Breast epithelium (tissue), 4 donors: Measurements from ENCODE around the gene GEN1. TPM values are rescaled to one million over a fixed set of nuclear protein-coding genes. Genes with fewer than 3 reads are reported as not detected.

ENCODE experiments used
- DNase-seq, 2 donors: peaks; one replicate each; pipeline ENCODE4 v3.0.0-alpha.2; 2019; ENCODE audit warnings: low spot score in 2 of 2
- H3K27ac ChIP-seq, 2 donors: fragments of 200-600 bp; sonication (generic) in 1 of 2; one replicate each; pipeline ENCODE4 v1.5.1; 2016 to 2019; ENCODE audit warnings: mild to moderate bottlenecking in 1 of 2
- H3K27me3 ChIP-seq, 2 donors: fragments of 200-600 bp; sonication (generic) in 1 of 2; one replicate each; pipeline versions ENCODE4 v1.5.1 to v1.6.0; 2017 to 2019; ENCODE audit warnings: control low read depth in 1 of 2, mild to moderate bottlenecking in 1 of 2
- H3K36me3 ChIP-seq: fragments of 200-600 bp; one replicate; pipeline ENCODE4 v1.5.1; 2019
- H3K4me1 ChIP-seq, 2 donors: fragments of 200-600 bp; sonication (generic); one replicate each; pipeline ENCODE4 v1.5.1; 2016 to 2019; ENCODE audit warnings: control low read depth in 1 of 2
- H3K4me3 ChIP-seq, 3 donors: fragments of 200-600 bp; sonication (generic); 1 replicate in 2 of 3; 2 replicates in 1 of 3; pipeline ENCODE4 v1.5.1; 2016 to 2019; ENCODE audit warnings: mild to moderate bottlenecking in 3 of 3, moderate library complexity in 2 of 3
- H3K9me3 ChIP-seq, 2 donors: fragments of 200-600 bp; sonication (generic) in 1 of 2; one replicate each; pipeline ENCODE4 v1.5.1; 2016 to 2019; ENCODE audit warnings: control low read depth in 1 of 2
- POLR2A ChIP-seq: fragments of 450-650 bp; IDR thresholded peaks from one replicate; pipeline ENCODE4 v1.6.1; 2016; ENCODE audit warnings: antibody characterized with exemption, mild to moderate bottlenecking, moderate library complexity
- POLR2AphosphoS5 ChIP-seq, 3 donors: sonication (generic); formaldehyde crosslinking; IDR thresholded peaks; one replicate each; pipeline ENCODE4 v1.6.1; 2017; ENCODE audit warnings: antibody characterized with exemption in 3 of 3
- intact Hi-C: fragments of 100-400 bp; cut with DNase I; formaldehyde crosslinking; loops from one replicate; pipeline ENCODE4 v1.15.1; 2023; ENCODE audit warnings: low total_unique reads
- total RNA-seq, 3 donors: library from RNA; depleted of rRNA; stranded (reverse); fragments of >200 nt; gene quantifications; one replicate each; pipeline ENCODE4 v1.1.0, GENCODE V29; 2016
- TF ChIP-seq, protein P1 (sequence below), 3 donors: fragments of 450-650 bp; IDR thresholded peaks; one replicate each; pipeline ENCODE4 v1.5.1; 2016 to 2017; ENCODE audit warnings: antibody characterized with exemption in 3 of 3, mild to moderate bottlenecking in 3 of 3, moderate library complexity in 3 of 3

GEN1 gene
- total RNA-seq, 3 donors from 2014 or later: 3.6 to 12.7 (median 6.7) TPM

DNA sequence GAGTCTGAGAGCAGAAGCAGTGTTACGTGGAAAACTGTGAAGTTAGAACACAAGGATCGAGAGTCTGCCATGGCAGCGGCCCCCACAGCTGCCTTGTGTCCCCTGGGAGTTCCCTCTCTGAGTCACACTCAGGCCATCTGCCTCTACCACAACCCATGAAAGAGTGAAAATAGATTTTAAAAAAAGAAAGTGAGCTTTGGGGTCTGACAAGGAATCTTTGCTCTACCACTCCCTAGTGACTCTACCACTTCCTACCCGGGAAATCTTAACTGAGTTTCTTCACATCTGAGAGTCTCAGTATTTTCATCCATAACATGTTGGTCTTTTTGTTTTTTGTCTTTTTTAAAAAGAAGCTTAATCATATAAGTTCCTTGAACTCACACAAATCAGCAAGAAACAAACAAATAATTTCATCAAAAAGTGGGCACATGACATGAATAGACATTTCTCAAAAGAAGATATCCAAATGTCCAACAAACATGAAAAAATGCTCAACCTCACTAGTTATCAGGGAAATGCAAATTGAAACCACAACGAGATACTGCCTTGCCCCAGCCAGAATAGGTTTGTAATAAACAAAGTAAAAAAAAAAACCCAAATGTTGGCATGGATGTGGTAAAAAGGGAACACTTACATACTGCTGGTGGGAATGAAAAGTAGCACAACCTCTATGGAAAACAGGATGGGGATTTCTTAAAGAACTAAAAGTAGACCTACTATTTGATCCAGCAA lies 60.0 kb downstream of the GEN1 start:
- Histone ChIP-seq H3K4me1 (no peaks in the 10 kb centered on the region), H3K9me3 (no peaks in the 10 kb centered on the region), H3K36me3 (no peaks in the 10 kb centered on the region), H3K4me3 (no peak overlapping the region), H3K27ac (peak overlapping the region; percentile 25 to 66), H3K27me3 (no peaks in the 10 kb centered on the region)
- no peak for DNase-seq
- intact Hi-C loops: no loop called here
- TF ChIP-seq POLR2A (no peak), POLR2AphosphoS5 (IDR thresholded peaks at IDR 0.05) (no peak)
- TF ChIP-seq, protein P1, sequence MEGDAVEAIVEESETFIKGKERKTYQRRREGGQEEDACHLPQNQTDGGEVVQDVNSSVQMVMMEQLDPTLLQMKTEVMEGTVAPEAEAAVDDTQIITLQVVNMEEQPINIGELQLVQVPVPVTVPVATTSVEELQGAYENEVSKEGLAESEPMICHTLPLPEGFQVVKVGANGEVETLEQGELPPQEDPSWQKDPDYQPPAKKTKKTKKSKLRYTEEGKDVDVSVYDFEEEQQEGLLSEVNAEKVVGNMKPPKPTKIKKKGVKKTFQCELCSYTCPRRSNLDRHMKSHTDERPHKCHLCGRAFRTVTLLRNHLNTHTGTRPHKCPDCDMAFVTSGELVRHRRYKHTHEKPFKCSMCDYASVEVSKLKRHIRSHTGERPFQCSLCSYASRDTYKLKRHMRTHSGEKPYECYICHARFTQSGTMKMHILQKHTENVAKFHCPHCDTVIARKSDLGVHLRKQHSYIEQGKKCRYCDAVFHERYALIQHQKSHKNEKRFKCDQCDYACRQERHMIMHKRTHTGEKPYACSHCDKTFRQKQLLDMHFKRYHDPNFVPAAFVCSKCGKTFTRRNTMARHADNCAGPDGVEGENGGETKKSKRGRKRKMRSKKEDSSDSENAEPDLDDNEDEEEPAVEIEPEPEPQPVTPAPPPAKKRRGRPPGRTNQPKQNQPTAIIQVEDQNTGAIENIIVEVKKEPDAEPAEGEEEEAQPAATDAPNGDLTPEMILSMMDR (IDR thresholded peaks at IDR 0.05): no peak

DNA sequence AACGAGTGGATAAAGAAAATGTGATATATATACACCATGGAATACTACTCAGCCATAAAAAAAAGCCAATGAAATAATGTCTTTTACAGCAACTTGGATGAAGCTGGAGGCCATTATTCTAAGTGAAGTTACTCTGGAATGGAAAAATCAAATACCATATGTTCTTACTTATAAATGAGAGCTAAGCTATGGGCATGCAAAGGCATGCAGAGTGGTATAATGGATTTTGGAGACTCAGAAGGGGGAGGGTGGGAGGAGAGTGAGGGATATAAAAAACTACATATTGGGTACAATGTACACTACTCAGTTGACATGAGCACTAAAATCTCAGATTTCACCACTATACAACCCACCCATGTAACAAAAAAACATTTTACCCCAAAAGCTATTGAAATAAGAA lies 60.7 kb downstream of the GEN1 start:
- intact Hi-C loops: no loop called here
- Histone ChIP-seq H3K27ac (no peak overlapping the region), H3K4me3 (no peak overlapping the region), H3K27me3 (no peaks in the 10 kb centered on the region), H3K9me3 (no peaks in the 10 kb centered on the region), H3K36me3 (no peaks in the 10 kb centered on the region), H3K4me1 (no peaks in the 10 kb centered on the region)
- DNase-seq: no peak
- no peak for TF ChIP-seq POLR2AphosphoS5 (IDR thresholded peaks at IDR 0.05)
- TF ChIP-seq, protein P1 (IDR thresholded peaks at IDR 0.05): no peak
- TF ChIP-seq POLR2A: no peak

DNA sequence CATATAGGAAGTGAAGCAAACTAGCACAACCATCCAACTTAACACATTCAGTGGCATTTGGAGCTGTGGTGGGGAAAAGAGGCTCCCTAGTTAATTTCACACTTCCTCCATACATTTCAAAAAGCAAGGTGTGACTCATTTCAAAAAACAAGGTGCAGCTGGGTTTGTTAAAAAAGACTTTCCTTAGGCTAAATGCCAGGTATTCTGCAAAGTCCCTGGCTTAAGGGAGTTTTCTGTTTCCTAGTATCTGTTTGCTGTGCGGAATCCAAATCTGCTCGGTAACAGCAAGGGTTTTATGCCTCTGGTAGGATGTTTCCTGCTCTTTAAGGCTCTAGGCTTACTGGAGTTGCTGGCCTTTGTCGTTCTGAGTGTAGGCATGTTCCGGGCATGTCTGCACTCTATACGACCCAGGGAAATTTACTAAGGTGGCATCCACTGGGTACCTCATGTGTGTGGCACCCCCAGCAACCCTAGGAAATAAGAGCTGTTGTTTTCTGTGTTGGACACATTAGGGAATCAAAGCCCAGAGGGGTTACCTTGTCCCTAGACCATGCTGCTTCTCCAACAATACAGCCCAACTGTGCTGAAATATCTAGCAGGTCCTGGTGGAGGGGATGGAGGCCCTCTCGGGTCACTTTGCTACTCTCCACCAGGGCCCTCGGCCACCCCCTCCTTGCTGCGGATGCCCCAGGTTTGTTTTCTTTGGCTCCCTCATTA lies 61.7 kb downstream of the GEN1 start:
- Histone ChIP-seq H3K27ac (peak overlapping the region; percentile 69 to 83), H3K27me3 (no peaks in the 10 kb centered on the region), H3K4me1 (no peaks in the 10 kb centered on the region), H3K9me3 (no peaks in the 10 kb centered on the region), H3K4me3 (no peak overlapping the region), H3K36me3 (no peaks in the 10 kb centered on the region)
- DNase-seq: no peak
- no peak for TF ChIP-seq POLR2A
- TF ChIP-seq, protein P1 (IDR thresholded peaks at IDR 0.05): no peak
- no peak for TF ChIP-seq POLR2AphosphoS5 (IDR thresholded peaks at IDR 0.05)
- intact Hi-C loops: no loop called here

DNA sequence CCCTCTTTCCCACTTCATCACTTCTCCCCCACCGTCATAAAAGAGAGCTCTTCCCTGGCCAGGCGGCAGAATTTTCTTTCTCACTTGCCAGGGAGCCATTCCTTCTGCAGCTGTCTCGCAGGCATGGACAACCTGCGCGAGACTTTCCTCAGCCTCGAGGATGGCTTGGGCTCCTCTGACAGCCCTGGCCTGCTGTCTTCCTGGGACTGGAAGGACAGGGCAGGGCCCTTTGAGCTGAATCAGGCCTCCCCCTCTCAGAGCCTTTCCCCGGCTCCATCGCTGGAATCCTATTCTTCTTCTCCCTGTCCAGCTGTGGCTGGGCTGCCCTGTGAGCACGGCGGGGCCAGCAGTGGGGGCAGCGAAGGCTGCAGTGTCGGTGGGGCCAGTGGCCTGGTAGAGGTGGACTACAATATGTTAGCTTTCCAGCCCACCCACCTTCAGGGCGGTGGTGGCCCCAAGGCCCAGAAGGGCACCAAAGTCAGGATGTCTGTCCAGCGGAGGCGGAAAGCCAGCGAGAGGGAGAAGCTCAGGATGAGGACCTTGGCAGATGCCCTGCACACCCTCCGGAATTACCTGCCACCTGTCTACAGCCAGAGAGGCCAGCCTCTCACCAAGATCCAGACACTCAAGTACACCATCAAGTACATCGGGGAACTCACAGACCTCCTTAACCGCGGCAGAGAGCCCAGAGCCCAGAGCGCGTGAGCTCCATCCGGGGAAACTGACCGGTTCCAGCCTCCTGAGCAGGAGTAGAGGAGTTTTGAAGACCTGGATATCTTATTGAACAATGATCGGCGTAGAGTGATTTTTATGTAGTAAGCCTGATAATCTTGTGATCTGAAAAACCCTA lies 62.7 kb downstream of the GEN1 start, which contains the start of gene MSGN1:
Gene MSGN1, plus strand, starts transcription at position 65 of the 850 bp plus-strand sequence. Its CDS starts 59 bp downstream, at position 124.
- TF ChIP-seq, protein P1 (IDR thresholded peaks at IDR 0.05): no peak
- TF ChIP-seq POLR2AphosphoS5 (IDR thresholded peaks at IDR 0.05) (no peak), POLR2A (no peak)
- Histone ChIP-seq H3K27me3 (no peaks in the 10 kb centered on the region), H3K9me3 (no peaks in the 10 kb centered on the region), H3K4me3 (no peak within 1 kb of the TSS), H3K36me3 (no peaks in the 10 kb centered on the region), H3K27ac (peak within 1 kb of the TSS; percentile 69 to 83), H3K4me1 (no peaks in the 10 kb centered on the region)
- intact Hi-C loops: no loop called here
- DNase-seq: no peak
